Measurements from ENCODE around the gene INO80E. TPM values are rescaled to one million over a fixed set of nuclear protein-coding genes. Genes with fewer than 3 reads are reported as not detected.

The INO80E gene
- total RNA-seq, 1 experiment from 2014 or later, result 89.8 TPM

GRCh38 chr16:30026449-30026848, 30.4 kb downstream of the INO80E start:
- no peak overlapping the region for H3K9ac ChIP-seq (ENCODE audit: low read length)
- ChIA-PET CTCF (no interaction called here), POLR2A (no interaction called here), RAD21 (ENCODE audit: low non-redundant PET in 1 of 2, low total read pairs in 2 of 2, uncharacterized antibody in 2 of 2, unreplicated experiment in 2 of 2) (no interaction called here)
- H3K27ac ChIP-seq (ENCODE audit: low read depth, low read length), result no peak overlapping the region
- H3K27me3 ChIP-seq (ENCODE audit: insufficient read depth, low read length), result no peaks in the 10 kb centered on the region
- no peaks in the 10 kb centered on the region for H3K36me3 ChIP-seq (ENCODE audit: control insufficient read depth in 1 of 2, insufficient read depth in 2 of 2, low read length in 2 of 2)
- intact Hi-C loops (cut with micrococcal nuclease), result loop anchor here (10.0 kb wide), 1 partner anchor 912 kb away; no protein-coding TSS in a partner anchor
- DNase-seq (ENCODE audit: low read depth, low spot score) (no peak), ATAC-seq (no peak)
- no peak overlapping the region for H2AFZ ChIP-seq (ENCODE audit: low read depth, low read length, poor library complexity, severe bottlenecking)
- H4K20me1 ChIP-seq (ENCODE audit: insufficient read depth), result no peaks in the 10 kb centered on the region
- no peaks in the 10 kb centered on the region for H3K9me2 ChIP-seq (ENCODE audit: insufficient read depth)
- no peaks in the 10 kb centered on the region for H3K9me3 ChIP-seq (ENCODE audit: control insufficient read depth in 1 of 2, insufficient read depth in 1 of 2, low read depth in 1 of 2, low read length in 2 of 2)
- peaks cover 0 to 6% of the 10 kb centered on the region in 2 experiments; a peak in 1 of 4 replicates for H3K4me1 ChIP-seq (ENCODE audit: control insufficient read depth in 1 of 2, insufficient read depth in 2 of 2, low read length in 2 of 2)
- no peak for TF ChIP-seq SP1 (IDR thresholded peaks at IDR 0.05; ENCODE audit: low read depth)
- TF ChIP-seq ZFX (IDR thresholded peaks at IDR 0.05), result no peak
- no peak for TF ChIP-seq SIN3A (IDR thresholded peaks at IDR 0.05; ENCODE audit: low read depth)
- no peak for TF ChIP-seq YY1 (IDR thresholded peaks at IDR 0.05; ENCODE audit: extremely low read depth, insufficient replicate concordance, low read depth, low read length)
- no peak for TF ChIP-seq ZBTB33 (IDR thresholded peaks at IDR 0.05; ENCODE audit: extremely low read depth, insufficient replicate concordance, low read length)
- no peak for TF ChIP-seq RAD21 (IDR thresholded peaks at IDR 0.05; ENCODE audit: low read depth)
- no peak for TF ChIP-seq CBX3 (IDR thresholded peaks at IDR 0.05; ENCODE audit: low read depth)
- no peak for TF ChIP-seq JUND (IDR thresholded peaks at IDR 0.05)
- H3K4me2 ChIP-seq (ENCODE audit: low read length), result no peak overlapping the region
- H3K79me2 ChIP-seq (ENCODE audit: insufficient read depth, low read length), result no peaks in the 10 kb centered on the region
- no peak overlapping the region for H3K4me3 ChIP-seq (replicated peaks in 1 of 2; ENCODE audit: low read depth in 1 of 2, low read length in 2 of 2)
- no TSS peak for BruUV-seq (replicated peaks)

Data from HCT116 (cell line).